H54 (cell line): ENCODE data around the gene TMEM51.

Experiments
- DNase-seq: peaks from one replicate; pipeline ENCODE4 v3.0.0; 2011; ENCODE audit warnings: low spot score, mixed read lengths; ENCODE audit not compliant: insufficient read length
- FAIRE-seq: peaks from 3 replicates; lab custom pipeline; 2011; peaks lifted over from hg19 to GRCh38; lab: Jason Lieb, UNC
- POLR2A ChIP-seq: IDR thresholded peaks from 2 replicates; pipeline ENCODE4 v1.6.1; 2011; ENCODE audit warnings: low read depth, mild to moderate bottlenecking, low read length

The TMEM51 gene

GRCh38 chr1:15180945-15181523 lies 27.5 kb downstream of the TMEM51 start:
- TF ChIP-seq POLR2A, result no peak
- no peak for FAIRE-seq
- no peak for DNase-seq

DNA sequence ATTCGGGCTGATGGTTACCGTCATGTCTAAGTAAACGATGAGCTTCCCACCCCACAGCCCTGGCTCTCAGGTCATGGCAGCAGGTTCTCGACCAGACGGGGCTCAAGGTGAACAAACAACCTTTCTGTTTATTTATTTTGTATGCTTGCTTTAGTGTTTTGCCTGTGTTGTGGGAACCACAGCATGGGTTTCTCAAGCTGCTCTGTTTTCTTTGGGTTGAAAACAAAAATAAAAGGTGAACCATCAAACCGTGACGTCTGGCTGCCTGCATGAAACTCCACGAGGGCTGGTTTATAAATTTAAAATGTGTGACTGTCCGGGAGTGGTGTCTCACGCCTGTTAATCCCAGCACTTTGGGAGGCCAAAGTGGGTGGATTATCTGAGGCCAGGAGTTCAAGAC lies 28.0 kb downstream of the TMEM51 start:
- no peak for DNase-seq
- FAIRE-seq, result no peak
- TF ChIP-seq POLR2A, result no peak

DNA sequence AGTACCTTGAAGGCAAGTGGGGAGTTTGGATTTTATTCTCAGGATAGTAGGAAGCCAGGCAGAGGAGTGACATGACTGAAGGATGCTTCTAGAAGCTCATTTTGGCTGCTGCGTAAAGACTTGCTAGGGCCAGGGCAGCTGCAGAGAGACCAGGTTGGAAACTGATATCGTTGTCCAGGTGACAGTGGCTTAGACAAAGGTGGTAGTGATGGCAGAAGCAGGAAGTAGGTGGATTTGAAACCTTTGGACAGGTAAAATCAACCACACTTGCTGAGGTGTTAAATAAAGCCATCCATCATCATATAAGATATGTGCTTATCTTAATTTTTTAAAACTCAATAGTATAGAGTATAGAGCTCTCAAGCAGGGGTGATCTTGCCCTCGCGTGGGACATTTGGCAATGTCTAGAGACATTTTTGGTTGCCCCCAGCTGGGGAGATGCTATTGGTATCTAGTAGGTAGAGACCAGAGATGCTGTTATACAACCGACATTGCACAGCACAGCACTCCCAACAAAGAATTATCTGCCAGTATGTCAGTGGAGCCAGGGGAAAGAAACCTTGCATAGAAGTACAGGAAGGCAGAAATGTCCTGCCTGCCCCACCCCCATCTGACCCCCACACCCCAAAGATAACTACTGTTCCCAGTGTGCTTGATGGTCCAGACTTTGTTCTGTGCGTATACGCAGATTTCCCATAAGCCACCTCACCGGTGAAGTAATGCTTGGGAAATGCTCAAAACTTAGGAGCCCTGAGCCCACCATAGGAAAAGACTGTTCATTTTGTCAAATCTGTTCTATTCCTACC lies 31.1 kb downstream of the TMEM51 start:
- TF ChIP-seq POLR2A, result no peak
- no peak for FAIRE-seq
- no peak for DNase-seq

DNA sequence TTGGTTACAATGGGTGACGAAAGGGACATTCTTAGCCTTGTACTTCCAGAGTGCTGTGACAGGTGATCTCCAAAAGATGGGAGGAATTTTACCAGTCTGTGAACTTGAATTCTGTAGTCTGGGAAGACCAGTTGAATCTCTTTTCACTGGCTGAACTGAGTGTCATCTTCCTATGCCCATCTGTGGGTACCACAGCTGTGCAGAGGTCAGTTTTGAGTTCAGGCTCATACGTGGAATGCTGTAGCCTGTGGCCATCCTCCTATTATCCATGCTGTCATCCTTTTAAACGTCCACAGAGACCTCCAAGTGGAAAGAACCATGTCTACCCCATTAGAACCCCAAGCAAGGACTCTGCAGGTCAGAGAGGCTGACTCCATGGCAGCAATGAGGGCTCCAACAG lies 32.1 kb downstream of the TMEM51 start:
- DNase-seq (no peak), FAIRE-seq (no peak)
- TF ChIP-seq POLR2A, result no peak

- DNase-seq (no peak), FAIRE-seq (no peak)
These were observed 32.7 kb downstream of the TMEM51 start for GRCh38 chr1:15186073-15186845.

DNA sequence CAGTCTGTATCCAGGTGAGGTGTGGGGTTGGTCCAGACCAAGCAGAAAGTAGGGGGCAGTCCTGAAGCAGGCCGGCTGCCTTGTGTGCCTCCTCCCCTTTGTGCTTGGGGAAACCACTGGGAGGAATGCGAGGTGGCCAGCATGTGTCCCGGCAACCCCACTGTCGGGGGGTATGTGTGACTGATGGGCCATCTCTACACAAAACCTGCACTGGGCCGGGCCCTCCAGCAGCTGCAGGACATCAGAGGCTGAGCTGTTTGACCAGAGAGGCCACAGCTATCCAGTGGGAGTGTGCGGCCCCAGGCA lies 33.3 kb downstream of the TMEM51 start:
- no peak for DNase-seq
- no peak for FAIRE-seq
- no peak for TF ChIP-seq POLR2A

More at GRCh38 chr1:15186073-15186845, 32.7 kb downstream of the TMEM51 start:
- TF ChIP-seq POLR2A, result no peak

DNA sequence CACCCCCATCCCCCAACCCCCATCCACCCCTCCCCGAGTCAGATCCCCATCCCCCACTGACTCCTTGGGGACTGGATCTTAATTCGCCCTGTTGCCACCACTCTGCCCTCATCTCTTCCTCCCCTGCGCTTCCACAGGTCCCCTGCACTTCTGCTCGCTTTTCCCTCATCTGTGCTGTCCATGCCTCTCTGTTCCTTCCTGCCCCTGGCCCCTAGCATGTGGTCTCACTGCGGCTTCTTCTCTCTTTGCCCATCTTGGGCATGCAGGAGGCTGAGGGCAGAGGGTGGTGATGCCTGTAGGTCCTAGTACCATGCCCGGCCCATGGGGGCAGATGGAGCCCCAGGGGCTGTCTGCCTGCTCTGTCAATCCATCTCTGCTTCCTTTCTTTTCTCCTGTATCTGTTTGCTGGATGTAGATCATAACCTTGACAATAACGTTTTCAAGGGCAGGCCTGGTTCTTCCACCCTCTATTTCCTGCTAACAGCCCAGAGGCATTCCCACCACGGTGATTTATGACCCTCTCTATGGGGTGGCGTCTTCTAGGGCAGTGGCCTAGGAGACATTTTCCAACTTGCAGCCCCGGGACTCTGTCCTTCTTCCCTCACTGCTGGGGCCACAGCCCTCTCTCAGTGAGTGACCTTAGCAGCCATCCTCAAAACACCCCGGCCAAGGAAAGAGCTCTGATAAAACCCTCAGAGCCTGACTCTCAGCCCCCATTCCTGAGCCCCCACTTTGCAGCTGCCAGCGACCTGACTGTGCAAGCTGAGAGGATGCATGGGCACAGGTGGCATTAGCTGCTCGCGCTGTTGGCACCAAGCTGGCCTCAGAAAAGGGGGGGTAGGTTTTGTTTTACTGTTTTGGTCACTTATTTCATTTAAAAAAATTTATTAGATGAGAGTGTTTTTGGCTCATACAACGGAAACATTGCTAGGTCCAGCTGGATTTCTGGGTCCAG lies 33.9 kb downstream of the TMEM51 start:
- no peak for DNase-seq
- TF ChIP-seq POLR2A, result no peak
- no peak for FAIRE-seq

GRCh38 chr1:15188130-15188524 lies 34.6 kb downstream of the TMEM51 start:
- TF ChIP-seq POLR2A, result no peak
- no peak for DNase-seq
- no peak for FAIRE-seq

- peak; percentile 58 for FAIRE-seq
- no peak for DNase-seq
- TF ChIP-seq POLR2A, result no peak
These were observed 35.1 kb downstream of the TMEM51 start for GRCh38 chr1:15188678-15189077.

DNA sequence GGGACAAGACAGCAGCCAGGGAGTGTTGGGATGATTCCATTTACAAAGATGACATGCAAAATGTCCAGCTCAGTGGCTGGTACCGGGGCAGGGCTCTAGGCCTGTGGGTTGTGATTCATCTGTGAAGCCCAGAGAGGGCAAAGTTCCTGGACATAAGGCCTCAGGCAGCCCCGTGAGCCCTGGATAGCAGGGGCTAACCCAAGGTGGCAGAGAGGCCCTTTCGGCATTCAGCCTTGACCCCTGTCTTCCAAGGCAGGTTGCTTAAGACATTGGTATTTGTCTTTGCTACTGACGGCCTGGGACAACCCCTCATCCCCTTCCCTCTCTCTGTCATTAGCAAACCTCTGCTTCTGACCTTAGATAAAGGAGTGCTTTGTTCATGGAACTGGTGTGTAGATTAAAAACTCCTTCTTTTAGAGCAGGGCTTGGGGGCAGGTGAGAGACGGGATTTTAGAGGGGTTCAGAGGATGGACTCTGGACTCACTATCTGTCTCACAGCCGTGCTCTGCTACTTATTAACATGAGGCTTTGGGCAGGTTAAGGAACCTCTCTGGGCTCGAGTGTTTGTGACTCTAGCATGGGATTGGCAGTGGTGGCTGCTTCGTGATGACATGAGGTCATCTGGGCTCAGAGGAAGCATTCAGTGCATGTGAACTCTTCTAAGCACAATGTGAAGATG lies 36.3 kb downstream of the TMEM51 start:
- no peak for TF ChIP-seq POLR2A
- DNase-seq (no peak), FAIRE-seq (peak; percentile 76)

- FAIRE-seq, result no peak
- no peak for TF ChIP-seq POLR2A
These were observed 37.7 kb downstream of the TMEM51 start for GRCh38 chr1:15191267-15191666.

DNA sequence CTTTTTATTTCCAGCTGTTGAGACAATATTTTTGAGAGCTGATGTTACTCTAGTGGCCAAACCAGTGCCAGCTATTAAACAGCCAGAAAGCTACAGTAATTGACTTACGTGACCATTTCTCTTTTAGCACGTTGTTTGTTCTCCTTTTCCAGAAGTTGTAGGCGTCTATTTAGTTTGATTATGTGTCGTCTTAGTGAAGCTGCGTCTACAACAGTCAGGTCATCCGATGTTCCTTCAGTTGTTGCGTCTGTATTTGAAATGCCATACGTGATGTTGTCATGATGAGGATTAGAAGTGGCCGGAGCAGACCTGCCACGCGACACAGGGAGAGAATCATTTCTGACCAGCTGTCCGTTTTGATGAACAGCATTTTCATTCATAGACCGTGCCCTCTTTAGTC lies 38.2 kb downstream of the TMEM51 start:
- no peak for TF ChIP-seq POLR2A
- DNase-seq, result no peak
- no peak for FAIRE-seq

More at GRCh38 chr1:15191267-15191666, 37.7 kb downstream of the TMEM51 start:
- DNase-seq, result no peak
